ENCODE data around the gene ZNF709.
"Not testable (repeated sequence)": the region's sequence is repeated elsewhere in the genome, so short reads cannot be mapped to it uniquely, and the experiment has no call there.

- TF ChIP-seq CTCF, POLR2A (IDR thresholded peaks at IDR 0.05): not testable (repeated sequence)
These were observed 67.3 kb downstream of the ZNF709 start for GRCh38 chr19:12417273-12417672.

Measured in thyroid gland (tissue), 4 donors.